CD4-positive, alpha-beta T cell treated with Interleukin-15 for 4 hours (primary cell): ENCODE data around the gene NDC80.

Experiments
- DNase-seq: peaks from one replicate; pipeline ENCODE4 v3.0.0-alpha.2; 2020; ENCODE audit warnings: low spot score

Gene NDC80

DNA sequence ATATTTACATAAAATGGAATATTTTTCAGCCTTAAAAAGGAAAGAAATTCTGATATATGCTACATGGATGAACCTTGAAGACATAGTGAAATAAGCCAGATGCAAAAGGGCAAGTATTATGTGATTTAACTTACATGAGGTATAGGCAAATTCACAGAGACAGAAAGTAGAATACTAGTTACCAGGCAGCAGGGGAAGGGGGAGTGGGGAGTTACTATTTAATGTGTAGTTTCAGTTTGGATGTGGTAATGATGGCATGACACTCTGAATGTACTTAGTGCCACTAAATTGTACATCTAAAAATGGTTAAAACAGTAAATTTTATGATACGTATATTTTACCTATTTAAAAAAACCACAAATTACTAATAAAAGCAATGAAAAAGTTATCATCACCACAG lies 12.1 kb upstream of the NDC80 start:
- DNase-seq, result no peak

DNA sequence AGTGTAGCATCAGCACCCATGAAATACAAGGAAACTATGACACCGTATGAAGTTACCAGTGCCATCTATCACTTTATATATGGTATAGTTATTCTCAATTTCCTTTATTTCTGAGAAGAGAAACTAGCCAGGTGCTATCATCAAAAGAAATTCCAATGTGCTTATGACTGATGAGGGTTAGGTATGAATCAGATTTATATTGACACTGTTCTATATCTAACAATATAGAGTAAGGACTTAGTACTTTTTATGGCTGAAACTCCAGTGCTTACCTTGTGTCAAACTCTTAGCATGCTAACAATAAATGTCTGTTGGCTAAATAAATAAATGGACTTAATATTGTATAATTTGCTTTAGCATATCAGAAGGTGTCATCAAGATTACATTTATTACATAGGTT lies 7.0 kb upstream of the NDC80 start:
- no peak for DNase-seq

GRCh38 chr18:2568129-2568528 lies 3.2 kb upstream of the NDC80 start:
- DNase-seq, result no peak

- no peak for DNase-seq
Measured at GRCh38 chr18:2568605-2569004, 2.8 kb upstream of the NDC80 start.

GRCh38 chr18:2569338-2570207 lies 1.8 kb upstream of the NDC80 start:
- no peak for DNase-seq

DNA sequence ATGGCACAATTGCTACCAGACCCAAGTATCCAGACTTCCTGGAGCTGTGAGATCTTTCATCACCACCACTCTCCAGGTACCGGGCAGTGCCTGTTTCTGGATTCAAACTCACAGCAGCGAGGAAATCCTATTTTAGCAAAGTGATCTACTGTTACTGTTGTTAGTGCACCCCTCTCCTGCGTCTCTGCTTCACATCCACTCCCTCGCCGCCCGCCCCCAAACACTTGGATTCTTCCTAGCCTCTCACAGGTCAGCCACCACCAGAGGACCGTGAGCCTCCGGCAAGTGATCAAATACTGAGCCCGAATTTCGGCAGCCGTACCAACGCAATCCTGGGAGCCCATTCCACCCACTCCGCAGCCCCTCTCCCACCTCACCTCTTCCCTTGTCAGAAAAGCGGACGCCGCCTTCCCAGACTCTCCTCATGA lies 571 bp upstream of the NDC80 start:
- DNase-seq, result peak; percentile 63

- no peak for DNase-seq
Measured at GRCh38 chr18:2572171-2572569, 813 bp downstream of the NDC80 start.

DNA sequence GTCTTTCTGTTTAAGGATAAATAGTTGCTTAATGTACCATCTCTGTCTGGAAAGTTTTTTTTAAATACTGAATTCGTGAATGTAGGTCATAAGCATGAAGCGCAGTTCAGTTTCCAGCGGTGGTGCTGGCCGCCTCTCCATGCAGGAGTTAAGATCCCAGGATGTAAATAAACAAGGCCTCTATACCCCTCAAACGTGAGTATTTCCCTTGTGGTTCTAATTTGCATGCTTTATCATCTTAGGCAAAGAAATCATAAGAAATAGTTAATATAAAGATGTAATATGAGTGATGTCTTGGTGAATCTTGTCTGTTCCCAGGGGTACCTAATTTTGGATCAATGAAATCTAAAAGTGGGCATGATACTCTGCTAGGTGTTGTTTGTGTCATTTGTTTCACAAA lies 1.5 kb downstream of the NDC80 start:
- no peak for DNase-seq

DNA sequence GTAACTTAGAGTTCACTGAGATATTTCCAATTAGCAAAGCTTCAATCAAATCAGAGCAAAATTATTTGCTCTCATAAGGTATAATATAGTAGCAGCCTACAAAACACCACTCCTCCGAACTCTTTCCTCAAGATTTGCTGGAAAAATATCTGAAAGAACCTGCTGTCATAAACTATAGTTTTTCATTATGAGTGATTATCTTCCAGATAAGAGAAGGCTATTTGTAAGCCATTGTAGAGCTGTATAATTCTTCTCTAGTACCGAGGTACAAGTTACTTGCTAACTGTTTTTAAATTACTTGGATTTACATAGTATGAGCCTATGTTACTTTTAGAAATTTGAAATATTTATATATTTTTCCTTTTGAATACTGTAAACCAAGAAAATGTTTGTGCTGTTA lies 2.1 kb downstream of the NDC80 start:
- no peak for DNase-seq

DNA sequence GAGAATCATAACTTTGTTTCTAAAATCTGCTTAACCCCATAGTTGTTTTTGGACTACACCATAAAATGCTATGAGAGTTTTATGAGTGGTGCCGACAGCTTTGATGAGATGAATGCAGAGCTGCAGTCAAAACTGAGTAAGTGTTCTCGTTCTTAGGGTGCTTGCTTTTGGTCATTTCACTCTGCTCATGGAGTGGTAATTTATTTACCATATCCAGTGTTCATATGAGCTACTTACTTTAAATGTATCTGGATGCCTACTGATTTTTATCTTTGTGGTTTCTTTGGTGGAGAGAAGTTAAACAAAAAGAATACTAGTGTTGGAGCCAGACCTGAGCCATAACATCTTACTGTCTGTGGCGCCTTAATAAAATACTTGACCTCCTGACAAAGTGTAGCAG lies 16.4 kb downstream of the NDC80 start:
- no peak for DNase-seq

- DNase-seq, result no peak
Measured at GRCh38 chr18:2588666-2589344, 17.4 kb downstream of the NDC80 start.

GRCh38 chr18:2589345-2590068 lies 18.1 kb downstream of the NDC80 start:
- peak; percentile 44 for DNase-seq

DNA sequence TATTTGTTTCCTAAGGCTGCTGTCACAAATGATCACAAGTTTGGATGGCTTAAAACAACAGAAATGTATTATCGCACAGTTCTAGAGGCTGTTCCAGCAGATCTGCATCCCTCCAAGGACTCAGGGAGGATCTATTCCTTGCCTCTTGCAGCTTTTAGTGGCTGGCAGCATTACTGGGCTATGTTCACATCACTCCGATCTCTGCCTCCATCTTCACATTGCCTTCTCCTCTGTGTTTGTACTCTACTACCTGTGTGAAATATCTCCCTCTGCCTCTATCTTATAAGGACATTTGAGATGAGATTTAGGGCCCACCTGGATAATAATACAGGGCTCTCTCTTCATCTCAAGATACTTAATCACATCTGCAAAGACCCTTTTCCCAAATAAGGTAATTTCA lies 18.9 kb downstream of the NDC80 start:
- no peak for DNase-seq

GRCh38 chr18:2597639-2598038 lies 26.3 kb downstream of the NDC80 start:
- peak; percentile 28 for DNase-seq

DNA sequence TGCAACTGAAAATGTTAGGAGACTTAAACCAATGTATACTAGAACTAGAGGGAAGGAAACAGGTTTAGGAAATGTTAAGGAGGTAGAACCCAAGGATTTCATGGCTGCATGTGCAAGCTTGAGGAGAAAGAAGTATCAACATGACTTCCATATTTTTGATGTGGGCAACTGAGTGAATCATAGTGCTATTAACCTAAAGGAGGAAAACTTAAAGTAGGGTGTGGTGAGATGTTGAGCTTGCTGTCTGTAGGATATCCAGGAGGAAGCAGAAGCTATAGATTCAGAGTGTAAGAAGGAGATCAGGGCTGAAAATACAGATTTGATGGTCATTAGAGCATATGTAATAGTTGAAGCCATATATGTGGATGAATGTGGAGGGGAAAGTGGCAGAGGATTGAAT lies 31.5 kb downstream of the NDC80 start:
- DNase-seq, result no peak

GRCh38 chr18:2606335-2606734 lies 35.0 kb downstream of the NDC80 start:
- peak; percentile 27 for DNase-seq

- DNase-seq, result no peak
Measured at GRCh38 chr18:2609604-2610003, 38.2 kb downstream of the NDC80 start.

DNA sequence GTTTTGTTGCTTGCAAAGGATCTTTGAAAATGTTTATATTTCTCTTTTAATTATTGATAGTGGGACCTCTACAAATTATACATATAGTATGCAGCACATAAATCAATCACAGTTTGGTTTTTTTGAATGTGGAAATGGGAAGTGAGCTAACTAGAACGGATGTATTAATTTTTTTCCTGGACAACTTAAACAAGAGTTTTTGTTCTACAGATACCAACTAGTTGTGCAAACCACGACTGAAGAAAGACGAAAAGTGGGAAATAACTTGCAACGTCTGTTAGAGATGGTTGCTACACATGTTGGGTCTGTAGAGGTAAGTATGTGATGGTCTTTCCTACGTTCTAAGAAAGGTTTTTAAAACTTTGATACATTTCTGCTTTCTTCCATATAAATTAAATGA lies 39.2 kb downstream of the NDC80 start:
- no peak for DNase-seq

DNA sequence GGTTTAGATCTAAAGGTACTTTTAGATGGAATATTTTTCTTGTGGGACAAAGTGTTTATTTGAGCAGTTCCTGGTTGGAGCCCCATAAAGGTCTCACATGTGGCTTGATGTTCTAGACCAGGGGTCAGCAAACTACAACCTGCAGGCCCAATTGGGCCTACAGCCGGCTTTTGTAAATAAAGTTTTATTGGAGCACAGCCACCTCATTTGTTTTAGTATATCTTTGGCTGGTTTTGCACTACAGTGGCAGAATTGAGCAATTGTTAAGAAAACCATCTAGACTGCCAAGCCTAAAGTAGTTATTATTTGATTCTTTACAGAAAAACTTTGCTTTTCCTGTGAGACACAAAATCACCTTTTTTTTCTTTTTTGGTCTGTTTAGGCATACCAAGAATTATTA lies 41.6 kb downstream of the NDC80 start:
- no peak for DNase-seq

GRCh38 chr18:2617401-2617998 lies 46.1 kb downstream of the NDC80 start:
- DNase-seq, result no peak

DNA sequence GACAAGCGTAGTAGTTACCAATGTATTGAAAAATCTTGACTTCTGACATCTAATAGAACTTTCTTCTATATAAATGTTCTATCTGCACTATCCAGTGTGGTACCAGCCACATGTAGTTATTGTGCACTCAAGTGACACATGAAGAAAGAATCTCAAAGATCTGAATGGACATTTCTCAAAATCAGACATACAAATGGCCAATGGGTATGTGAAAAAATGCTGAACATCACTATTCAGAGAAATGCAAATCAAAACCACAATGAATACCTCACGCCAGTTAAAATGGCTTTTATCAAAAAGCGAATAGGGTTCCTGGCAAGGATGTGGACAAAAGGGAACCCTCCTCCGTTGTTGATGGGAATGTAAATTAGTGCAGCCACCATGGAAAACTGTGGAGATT lies 46.7 kb downstream of the NDC80 start:
- DNase-seq, result no peak

- no peak for DNase-seq
Measured at GRCh38 chr18:2625217-2625616, 53.9 kb downstream of the NDC80 start.
